GM23248 (cell line): ENCODE measurements around the gene CEACAM19.

Experiments used
- EZH2 ChIP-seq: fragments of 200-600 bp; sonication (generic); IDR thresholded peaks from 2 replicates; pipeline ENCODE4 v1.6.1; 2018; ENCODE audit warnings: antibody characterized with exemption, mild to moderate bottlenecking; ENCODE audit not compliant: insufficient read depth, poor library complexity, severe bottlenecking
- EZH2phosphoT487 ChIP-seq: fragments of 200-600 bp; sonication (generic); IDR thresholded peaks from 2 replicates; pipeline ENCODE4 v1.6.1; 2018; ENCODE audit warnings: antibody characterized with exemption, moderate library complexity, mild to moderate bottlenecking, low read depth; ENCODE audit not compliant: insufficient read depth

- TF ChIP-seq EZH2 (no peak), EZH2phosphoT487 (no peak)
Measured at GRCh38 chr19:44692379-44692721, 21.1 kb downstream of the CEACAM19 start.
